Parathyroid adenoma (tissue), 2 donors: ENCODE measurements around the gene HMX1.

Experiments used
- H2AFZ ChIP-seq: fragments of 300-600 bp; sonication (generic); one replicate; pipeline ENCODE4 v1.7.0; 2017; ENCODE audit warnings: antibody characterized with exemption, mild to moderate bottlenecking
- H3K27ac ChIP-seq: fragments of 300-600 bp; sonication (generic); one replicate; pipeline ENCODE4 v1.7.0; 2017
- H3K27me3 ChIP-seq: fragments of 300-600 bp; sonication (generic); one replicate; pipeline ENCODE4 v1.7.0; 2017; ENCODE audit warnings: low read length; ENCODE audit not compliant: control insufficient read depth, insufficient read depth
- H3K36me3 ChIP-seq: fragments of 300-600 bp; sonication (generic); one replicate; pipeline ENCODE4 v1.7.0; 2017; ENCODE audit warnings: low read length; ENCODE audit not compliant: control insufficient read depth, insufficient read depth
- H3K4me1 ChIP-seq: fragments of 300-600 bp; sonication (generic); one replicate; pipeline ENCODE4 v1.7.0; 2017; ENCODE audit warnings: control low read depth
- H3K4me2 ChIP-seq: fragments of 300-600 bp; sonication (generic); one replicate; pipeline ENCODE4 v1.7.0; 2017; ENCODE audit warnings: low read length
- H3K4me3 ChIP-seq: fragments of 300-600 bp; sonication (generic); one replicate; pipeline ENCODE4 v1.7.0; 2017; ENCODE audit warnings: low read depth, low read length
- H3K79me2 ChIP-seq: fragments of 300-600 bp; sonication (generic); one replicate; pipeline ENCODE4 v1.7.0; 2017; ENCODE audit warnings: control low read depth
- H3K9ac ChIP-seq: fragments of 300-600 bp; sonication (generic); one replicate; pipeline ENCODE4 v1.7.0; 2017; ENCODE audit warnings: mild to moderate bottlenecking
- H3K9me3 ChIP-seq: fragments of 300-600 bp; sonication (generic); one replicate; pipeline ENCODE4 v1.7.0; 2017; ENCODE audit warnings: low read length; ENCODE audit not compliant: control insufficient read depth
- TF ChIP-seq, protein P1 (sequence below): fragments of 300-600 bp; sonication (generic); IDR thresholded peaks from one replicate; pipeline ENCODE4 v1.7.0; 2017; ENCODE audit warnings: antibody characterized with exemption, mild to moderate bottlenecking
- donor health status: primary hyperparathyroidism.

HMX1 gene

DNA sequence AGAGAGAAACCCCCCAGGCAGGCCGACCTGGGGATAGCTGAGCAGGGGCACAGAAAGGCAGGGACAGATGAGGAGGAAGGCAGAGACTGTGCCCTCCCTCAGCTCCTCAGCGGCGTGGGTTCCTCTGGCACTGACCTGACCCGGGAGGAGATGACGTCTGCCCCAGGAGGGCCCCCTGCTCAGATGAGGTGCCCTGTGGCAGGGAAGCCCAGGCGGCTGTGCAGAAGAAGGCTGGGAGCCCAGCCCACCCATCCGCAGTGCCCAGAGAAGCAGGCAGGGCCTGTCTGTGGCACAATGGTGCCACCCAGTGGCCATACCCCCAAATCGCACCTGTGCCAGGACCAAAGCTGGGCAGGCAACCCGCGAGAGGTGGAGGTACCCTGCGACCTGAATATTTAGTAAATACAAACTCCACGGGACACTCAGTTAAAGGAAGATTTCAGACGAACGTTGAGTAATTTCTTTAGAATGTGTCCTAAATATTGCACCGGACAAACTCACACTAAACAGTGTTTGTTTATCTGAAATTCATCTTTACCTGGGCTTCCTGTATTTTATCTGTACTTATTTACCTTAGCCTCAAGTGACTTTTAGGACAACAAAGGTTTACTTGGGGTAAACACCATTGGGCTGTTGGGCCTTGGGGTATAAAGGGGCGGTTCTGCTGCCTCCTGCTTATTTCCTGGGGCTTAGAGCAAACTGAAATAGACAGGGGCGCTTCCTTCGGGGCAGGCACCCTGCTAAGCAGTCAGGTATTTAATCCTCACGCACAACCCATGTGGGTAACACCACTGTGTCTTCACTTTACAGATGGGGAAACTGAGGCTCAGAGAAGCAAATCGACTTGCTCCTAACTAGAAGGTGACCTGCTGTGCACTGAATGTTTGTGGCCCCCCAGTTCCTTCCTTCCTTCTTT, 46.5 kb upstream of the HMX1 start:
- H3K36me3 ChIP-seq, result no peaks in the 10 kb centered on the region
- no peak overlapping the region for H3K27ac ChIP-seq
- H2AFZ ChIP-seq, result peak overlapping the region; percentile 38
- H3K4me3 ChIP-seq, result no peak overlapping the region
- H3K4me1 ChIP-seq, result no peaks in the 10 kb centered on the region
- H3K9me3 ChIP-seq, result no peaks in the 10 kb centered on the region
- H3K9ac ChIP-seq, result no peak overlapping the region
- TF ChIP-seq, protein P1, sequence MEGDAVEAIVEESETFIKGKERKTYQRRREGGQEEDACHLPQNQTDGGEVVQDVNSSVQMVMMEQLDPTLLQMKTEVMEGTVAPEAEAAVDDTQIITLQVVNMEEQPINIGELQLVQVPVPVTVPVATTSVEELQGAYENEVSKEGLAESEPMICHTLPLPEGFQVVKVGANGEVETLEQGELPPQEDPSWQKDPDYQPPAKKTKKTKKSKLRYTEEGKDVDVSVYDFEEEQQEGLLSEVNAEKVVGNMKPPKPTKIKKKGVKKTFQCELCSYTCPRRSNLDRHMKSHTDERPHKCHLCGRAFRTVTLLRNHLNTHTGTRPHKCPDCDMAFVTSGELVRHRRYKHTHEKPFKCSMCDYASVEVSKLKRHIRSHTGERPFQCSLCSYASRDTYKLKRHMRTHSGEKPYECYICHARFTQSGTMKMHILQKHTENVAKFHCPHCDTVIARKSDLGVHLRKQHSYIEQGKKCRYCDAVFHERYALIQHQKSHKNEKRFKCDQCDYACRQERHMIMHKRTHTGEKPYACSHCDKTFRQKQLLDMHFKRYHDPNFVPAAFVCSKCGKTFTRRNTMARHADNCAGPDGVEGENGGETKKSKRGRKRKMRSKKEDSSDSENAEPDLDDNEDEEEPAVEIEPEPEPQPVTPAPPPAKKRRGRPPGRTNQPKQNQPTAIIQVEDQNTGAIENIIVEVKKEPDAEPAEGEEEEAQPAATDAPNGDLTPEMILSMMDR, result peak; percentile 60
- H3K27me3 ChIP-seq, result no peaks in the 10 kb centered on the region
- H3K79me2 ChIP-seq, result no peaks in the 10 kb centered on the region
- H3K4me2 ChIP-seq, result no peak overlapping the region

DNA sequence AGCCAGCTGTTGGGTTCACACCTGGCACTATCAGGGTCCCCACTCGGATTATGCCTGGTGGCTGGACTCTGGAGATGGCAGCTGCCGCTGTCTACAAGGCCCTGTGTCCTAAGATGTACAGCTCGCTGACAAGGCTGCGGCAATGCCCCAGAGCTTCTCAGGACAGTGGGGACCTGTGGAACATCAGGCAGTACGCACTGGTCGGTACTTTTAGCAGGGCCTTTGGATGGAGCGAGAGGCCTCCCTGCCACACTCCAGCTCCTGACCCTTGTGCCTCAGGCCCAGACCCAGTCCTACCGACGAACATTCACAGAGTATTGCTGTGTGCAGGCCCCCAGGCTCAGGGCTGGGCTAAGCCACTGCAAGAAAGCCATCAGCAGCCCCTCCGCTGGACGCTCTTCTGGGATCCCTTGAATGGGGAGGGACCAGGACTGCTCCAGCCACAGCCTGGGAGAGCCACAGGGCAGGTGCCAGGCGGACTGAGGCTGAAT, 45.7 kb upstream of the HMX1 start:
- no peaks in the 10 kb centered on the region for H3K27me3 ChIP-seq
- no peak overlapping the region for H3K9ac ChIP-seq
- no peaks in the 10 kb centered on the region for H3K9me3 ChIP-seq
- H3K27ac ChIP-seq, result no peak overlapping the region
- no peaks in the 10 kb centered on the region for H3K4me1 ChIP-seq
- H3K36me3 ChIP-seq, result no peaks in the 10 kb centered on the region
- no peaks in the 10 kb centered on the region for H3K79me2 ChIP-seq
- no peak overlapping the region for H3K4me2 ChIP-seq
- no peak overlapping the region for H3K4me3 ChIP-seq
- TF ChIP-seq, protein P1, result no peak
- no peak overlapping the region for H2AFZ ChIP-seq

- Histone ChIP-seq H3K27ac (no peak overlapping the region), H3K9ac (no peak overlapping the region), H3K79me2 (no peaks in the 10 kb centered on the region), H3K36me3 (no peaks in the 10 kb centered on the region), H3K4me2 (no peak overlapping the region), H3K27me3 (no peaks in the 10 kb centered on the region), H3K4me3 (no peak overlapping the region), H3K9me3 (no peaks in the 10 kb centered on the region), H3K4me1 (no peaks in the 10 kb centered on the region), H2AFZ (no peak overlapping the region)
- TF ChIP-seq, protein P1, result no peak
These were observed 45.3 kb upstream of the HMX1 start for GRCh38 chr4:8916906-8917305.

DNA sequence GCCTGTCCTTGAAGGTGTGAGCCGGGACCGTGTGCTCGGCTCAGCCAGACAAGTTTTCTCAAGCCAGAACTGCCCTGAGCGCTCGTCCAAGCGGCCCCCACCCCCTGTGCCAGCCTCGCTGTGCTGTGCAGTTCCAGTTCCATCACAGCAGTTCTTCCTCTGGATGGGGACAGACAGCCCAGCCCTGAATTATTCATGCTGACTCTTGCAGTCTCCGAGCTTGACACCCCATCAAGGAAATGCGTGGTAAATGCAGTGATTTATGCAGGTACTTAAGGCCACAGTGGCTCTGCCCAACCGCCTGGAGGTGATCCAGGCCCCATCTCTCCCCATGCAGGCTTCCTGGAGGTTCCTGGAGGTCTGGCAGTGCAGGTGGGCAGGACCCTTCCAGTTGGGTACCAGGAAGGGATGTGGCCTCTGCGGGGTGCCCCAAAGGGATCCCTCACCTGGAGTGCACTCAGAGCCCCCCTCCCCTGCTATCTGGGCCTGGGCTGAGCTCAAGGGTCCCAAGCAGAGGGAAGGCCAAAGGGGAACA, 44.8 kb upstream of the HMX1 start:
- no peaks in the 10 kb centered on the region for H3K27me3 ChIP-seq

More for the DNA sequence above, 44.8 kb upstream of the HMX1 start:
- TF ChIP-seq, protein P1, result no peak
- H3K36me3 ChIP-seq, result no peaks in the 10 kb centered on the region
- H3K4me2 ChIP-seq, result no peak overlapping the region
- H3K9me3 ChIP-seq, result no peaks in the 10 kb centered on the region
- no peaks in the 10 kb centered on the region for H3K4me1 ChIP-seq
- no peak overlapping the region for H3K9ac ChIP-seq
- no peaks in the 10 kb centered on the region for H3K79me2 ChIP-seq
- H3K27ac ChIP-seq, result no peak overlapping the region
- H2AFZ ChIP-seq, result no peak overlapping the region
- no peak overlapping the region for H3K4me3 ChIP-seq
